Activated B cell treated with CpG ODN at 0.5 μM for 24 hours (primary cell): Measurements from ENCODE around the gene ATF7. TPM values are rescaled to one million over a fixed set of nuclear protein-coding genes. Genes with fewer than 3 reads are reported as not detected.
"Not testable (repeated sequence)": the region's sequence is repeated elsewhere in the genome, so short reads cannot be mapped to it uniquely, and the experiment has no call there.

Experiments used
- ATAC-seq: fragments of 200-7000 bp; cut with Tn5 transposase; one replicate; pipeline ENCODE4 v1.10.0; 2021; ENCODE audit warnings: low read depth, mild to moderate bottlenecking, moderate library complexity
- CTCF ChIA-PET: fragments of 350-600 bp; sonication (Branson Sonifier 250); formaldehyde crosslinking; loops from one replicate; lab custom pipeline; 2021; ENCODE audit warnings: antibody characterized with exemption; lab: Charles Lee
- POLR2A ChIA-PET: fragments of 350-600 bp; sonication (Branson Sonifier 250); formaldehyde crosslinking; loops from one replicate; lab custom pipeline; 2021; ENCODE audit warnings: antibody characterized with exemption; lab: Charles Lee
- DNase-seq: peaks from one replicate; pipeline ENCODE4 v3.0.0; 2022
- H3K27ac Mint-ChIP-seq: one replicate; pipeline ENCODE4 v1.8.0; 2020; ENCODE audit warnings: mixed read lengths
- H3K27me3 Mint-ChIP-seq: one replicate; pipeline ENCODE4 v1.8.0; 2021; ENCODE audit warnings: mixed read lengths
- H3K36me3 Mint-ChIP-seq: one replicate; pipeline ENCODE4 v1.8.0; 2021; ENCODE audit warnings: low read depth, mixed read lengths
- H3K4me1 Mint-ChIP-seq: one replicate; pipeline ENCODE4 v1.8.0; 2021; ENCODE audit warnings: mixed read lengths
- H3K4me3 Mint-ChIP-seq: one replicate; pipeline ENCODE4 v1.8.0; 2020; ENCODE audit warnings: mild to moderate bottlenecking, mixed read lengths
- H3K9me3 Mint-ChIP-seq: one replicate; pipeline ENCODE4 v1.8.0; 2020; ENCODE audit warnings: mixed read lengths
- intact Hi-C: fragments of 100-400 bp; cut with micrococcal nuclease; formaldehyde crosslinking; loops from one replicate; pipeline ENCODE4 v1.15.1; 2024
- total RNA-seq: library from RNA; stranded (reverse); gene quantifications from 2 replicates; pipeline ENCODE4 v1.2.3, GENCODE V29; 2022
- TF ChIP-seq, protein P1 (sequence below): fragments of 200-600 bp; IDR thresholded peaks from one replicate; pipeline ENCODE4 v1.8.0; 2022; ENCODE audit warnings: antibody characterized with exemption, mild to moderate bottlenecking

ATF7 gene
- total RNA-seq, 1 donor from 2014 or later, result 36.8 TPM

DNA sequence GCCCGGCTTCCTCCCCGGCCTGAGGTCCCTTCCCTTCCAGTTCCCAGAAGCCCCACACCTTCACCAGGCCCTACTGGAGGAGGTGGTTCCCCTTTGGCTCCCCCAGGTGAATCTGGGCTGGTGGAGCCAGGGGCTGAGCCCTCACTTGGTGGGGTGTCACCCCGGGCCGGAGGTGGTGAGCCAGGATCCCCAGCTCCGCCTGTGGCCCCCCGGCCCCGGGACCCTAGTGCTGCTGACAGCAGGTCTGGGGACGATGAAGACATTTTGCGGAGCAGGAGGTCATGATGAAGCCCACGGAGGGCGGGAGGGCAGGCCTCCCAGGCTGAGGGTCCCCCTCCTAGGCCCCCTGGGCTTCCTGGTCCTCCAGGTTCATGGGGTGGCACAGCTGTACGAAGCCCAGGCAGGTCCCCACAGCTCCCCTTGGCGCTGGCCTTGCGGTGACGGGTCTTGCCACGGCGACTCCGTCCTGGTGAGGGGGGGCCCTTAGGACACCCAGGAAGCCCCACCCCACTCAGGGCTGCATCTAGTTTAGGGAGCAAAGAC, 143.5 kb downstream of the ATF7 start:
- Mint-ChIP-seq H3K27me3 (no peaks in the 10 kb centered on the region), H3K4me3 (no peak overlapping the region), H3K9me3 (no peaks in the 10 kb centered on the region), H3K4me1 (peaks cover 3% of the 10 kb centered on the region), H3K27ac (no peak overlapping the region), H3K36me3 (peaks cover 68% of the 10 kb centered on the region)
- CTCF ChIA-PET, result interaction anchor here (1.3 to 2.4 kb wide), 2 partner anchors 26 to 28 kb away, joined by 4 to 16 read pairs; no protein-coding TSS in a partner anchor
- intact Hi-C loops, result no loop called here
- DNase-seq, result no peak
- no peak for ATAC-seq
- POLR2A ChIA-PET, result interaction anchor here (0.7 to 1.7 kb wide), 4 partner anchors 10 to 103 kb away, joined by 3 to 11 read pairs (median 6); partner anchors contain the start of gene TARBP2
- TF ChIP-seq, protein P1, sequence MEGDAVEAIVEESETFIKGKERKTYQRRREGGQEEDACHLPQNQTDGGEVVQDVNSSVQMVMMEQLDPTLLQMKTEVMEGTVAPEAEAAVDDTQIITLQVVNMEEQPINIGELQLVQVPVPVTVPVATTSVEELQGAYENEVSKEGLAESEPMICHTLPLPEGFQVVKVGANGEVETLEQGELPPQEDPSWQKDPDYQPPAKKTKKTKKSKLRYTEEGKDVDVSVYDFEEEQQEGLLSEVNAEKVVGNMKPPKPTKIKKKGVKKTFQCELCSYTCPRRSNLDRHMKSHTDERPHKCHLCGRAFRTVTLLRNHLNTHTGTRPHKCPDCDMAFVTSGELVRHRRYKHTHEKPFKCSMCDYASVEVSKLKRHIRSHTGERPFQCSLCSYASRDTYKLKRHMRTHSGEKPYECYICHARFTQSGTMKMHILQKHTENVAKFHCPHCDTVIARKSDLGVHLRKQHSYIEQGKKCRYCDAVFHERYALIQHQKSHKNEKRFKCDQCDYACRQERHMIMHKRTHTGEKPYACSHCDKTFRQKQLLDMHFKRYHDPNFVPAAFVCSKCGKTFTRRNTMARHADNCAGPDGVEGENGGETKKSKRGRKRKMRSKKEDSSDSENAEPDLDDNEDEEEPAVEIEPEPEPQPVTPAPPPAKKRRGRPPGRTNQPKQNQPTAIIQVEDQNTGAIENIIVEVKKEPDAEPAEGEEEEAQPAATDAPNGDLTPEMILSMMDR, result no peak

- H3K4me1 Mint-ChIP-seq, result peaks cover 3% of the 10 kb centered on the region
- ChIA-PET CTCF (interaction anchor here (1.2 to 2.4 kb wide), 3 partner anchors 12 to 28 kb away, joined by 4 to 16 read pairs (median 4); no protein-coding TSS in a partner anchor), POLR2A (interaction anchor here (1.2 to 1.7 kb wide), 3 partner anchors 10 to 23 kb away, joined by 4 to 15 read pairs (median 11); partner anchors contain the start of gene TARBP2)
- no peak for DNase-seq
- H3K9me3 Mint-ChIP-seq, result no peaks in the 10 kb centered on the region
- H3K27me3 Mint-ChIP-seq, result no peaks in the 10 kb centered on the region
- H3K4me3 Mint-ChIP-seq, result no peak overlapping the region
- intact Hi-C loops, result no loop called here
- TF ChIP-seq, protein P1, result no peak
- no peak overlapping the region for H3K27ac Mint-ChIP-seq
- H3K36me3 Mint-ChIP-seq, result peaks cover 73% of the 10 kb centered on the region
- ATAC-seq, result peak; percentile 54
Observed at GRCh38 chr12:53481939-53482586, 144.1 kb downstream of the ATF7 start.

DNA sequence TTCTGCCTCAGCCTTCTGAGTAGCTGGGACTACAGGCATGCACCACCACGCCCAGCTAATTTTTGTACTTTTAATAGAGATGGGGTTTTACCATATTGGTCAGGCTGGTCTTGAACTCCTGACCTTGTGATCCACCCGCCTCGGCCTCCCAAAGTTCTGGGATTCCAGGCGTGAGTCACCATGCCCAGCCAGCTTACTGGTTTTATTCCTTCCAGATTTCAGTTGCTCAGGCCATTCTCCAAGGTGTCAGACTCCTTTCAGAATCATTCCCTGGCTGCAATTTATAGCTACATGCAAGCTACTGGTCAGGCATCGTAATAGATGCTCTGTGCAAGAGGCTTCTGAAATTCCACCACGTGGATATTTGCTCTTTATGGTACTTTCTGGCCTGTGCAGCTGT, 144.7 kb downstream of the ATF7 start:
- POLR2A ChIA-PET, result interaction anchor here (0.9 to 1.7 kb wide), 4 partner anchors 10 to 26 kb away, joined by 4 to 15 read pairs (median 9); partner anchors contain the start of genes NPFF and TARBP2
- peaks cover 79% of the 10 kb centered on the region for H3K36me3 Mint-ChIP-seq
- H3K4me1 Mint-ChIP-seq, H3K4me3 Mint-ChIP-seq, DNase-seq, intact Hi-C loops, ATAC-seq, H3K9me3 Mint-ChIP-seq, H3K27ac Mint-ChIP-seq, H3K27me3 Mint-ChIP-seq: not testable (repeated sequence)
- CTCF ChIA-PET, result interaction anchor here (1.2 to 2.4 kb wide), 3 partner anchors 12 to 28 kb away, joined by 4 to 16 read pairs (median 4); no protein-coding TSS in a partner anchor

- intact Hi-C loops, result no loop called here
- ChIA-PET POLR2A (interaction anchor here (0.5 to 1.7 kb wide), 4 partner anchors 11 to 28 kb away, joined by 5 to 15 read pairs (median 9); partner anchors contain the start of genes NPFF and TARBP2), CTCF (interaction anchor here (1.2 to 2.4 kb wide), 2 partner anchors 13 to 28 kb away, joined by 4 to 16 read pairs; no protein-coding TSS in a partner anchor)
- Mint-ChIP-seq H3K36me3 (peaks cover 83% of the 10 kb centered on the region), H3K4me1 (peaks cover 3% of the 10 kb centered on the region), H3K27me3 (no peaks in the 10 kb centered on the region), H3K27ac (no peak overlapping the region), H3K4me3 (no peak overlapping the region), H3K9me3 (no peaks in the 10 kb centered on the region)
- DNase-seq, result no peak
- TF ChIP-seq, protein P1, result no peak
- no peak for ATAC-seq
Observed at GRCh38 chr12:53480491-53481442, 145.4 kb downstream of the ATF7 start.

GRCh38 chr12:53479331-53479730, 146.9 kb downstream of the ATF7 start:
- H3K9me3 Mint-ChIP-seq, result no peaks in the 10 kb centered on the region
- TF ChIP-seq, protein P1, result no peak
- H3K27me3 Mint-ChIP-seq, result no peaks in the 10 kb centered on the region
- DNase-seq (no peak), ATAC-seq (no peak)
- peaks cover 3% of the 10 kb centered on the region for H3K4me1 Mint-ChIP-seq
- peaks cover 84% of the 10 kb centered on the region for H3K36me3 Mint-ChIP-seq
- POLR2A ChIA-PET, result interaction anchor here (0.6 to 1.8 kb wide), 5 partner anchors 10 to 62 kb away, joined by 3 to 8 read pairs (median 4); partner anchors contain the start of gene TARBP2
- CTCF ChIA-PET, result no interaction called here
- H3K4me3 Mint-ChIP-seq, result no peak overlapping the region
- H3K27ac Mint-ChIP-seq, result no peak overlapping the region
- intact Hi-C loops, result no loop called here
